HEK293 (cell line): Measurements from ENCODE around the gene FLNC.

ENCODE experiments used
- CTCF ChIP-seq: fragments of 450-650 bp; formaldehyde crosslinking; IDR thresholded peaks from 2 replicates; pipeline ENCODE4 v1.5.1; 2016; ENCODE audit warnings: missing biosample characterization, missing genetic modification characterization
- PRDM10 ChIP-seq: fragments of 450-650 bp; formaldehyde crosslinking; IDR thresholded peaks from 2 replicates; pipeline ENCODE4 v1.5.1; 2016; ENCODE audit warnings: missing biosample characterization, missing genetic modification characterization
- YY1 ChIP-seq: fragments of 450-650 bp; formaldehyde crosslinking; IDR thresholded peaks from 2 replicates; pipeline ENCODE4 v1.5.1; 2018; ENCODE audit warnings: missing biosample characterization, missing genetic modification characterization
- ZBTB10 ChIP-seq: fragments of 450-650 bp; formaldehyde crosslinking; IDR thresholded peaks from 2 replicates; pipeline ENCODE4 v1.5.1; 2016; ENCODE audit warnings: missing biosample characterization, missing genetic modification characterization
- ZNF146 ChIP-seq: fragments of 450-650 bp; formaldehyde crosslinking; IDR thresholded peaks from 2 replicates; pipeline ENCODE4 v1.5.1; 2016; ENCODE audit warnings: missing biosample characterization, missing genetic modification characterization
- ZNF214 ChIP-seq: fragments of 450-650 bp; formaldehyde crosslinking; IDR thresholded peaks from 2 replicates; pipeline ENCODE4 v1.5.1; 2017; ENCODE audit warnings: missing biosample characterization, mild to moderate bottlenecking, missing genetic modification characterization, borderline replicate concordance
- ZNF274 ChIP-seq, 2 experiments: fragments of 200-500 bp in 1 of 2; fragments of 450-650 bp in 1 of 2; sonication (Bioruptor generic) in 1 of 2; formaldehyde crosslinking in 1 of 2; IDR thresholded peaks; 2 replicates each; pipeline versions ENCODE4 v1.5.1 to v1.6.1; 2014 to 2016; ENCODE audit warnings: borderline replicate concordance in 1 of 2, inconsistent platforms in 1 of 2, low read length in 1 of 2, missing biosample characterization in 1 of 2, missing genetic modification characterization in 1 of 2
- ZNF280D ChIP-seq: fragments of 450-650 bp; formaldehyde crosslinking; IDR thresholded peaks from 2 replicates; pipeline ENCODE4 v1.5.1; 2016; ENCODE audit warnings: missing biosample characterization, missing genetic modification characterization
- ZNF398 ChIP-seq: fragments of 450-650 bp; formaldehyde crosslinking; IDR thresholded peaks from 2 replicates; pipeline ENCODE4 v1.5.1; 2017; ENCODE audit warnings: missing biosample characterization, missing genetic modification characterization
- ZNF423 ChIP-seq: fragments of 450-650 bp; formaldehyde crosslinking; IDR thresholded peaks from 2 replicates; pipeline ENCODE4 v1.5.1; 2016; ENCODE audit warnings: missing biosample characterization, missing genetic modification characterization
- ZNF529 ChIP-seq: fragments of 450-650 bp; formaldehyde crosslinking; IDR thresholded peaks from 2 replicates; pipeline ENCODE4 v1.5.1; 2017; ENCODE audit warnings: missing genetic modification characterization, missing biosample characterization; ENCODE audit not compliant: insufficient replicate concordance
- ZNF610 ChIP-seq: fragments of 450-650 bp; formaldehyde crosslinking; IDR thresholded peaks from 2 replicates; pipeline ENCODE4 v1.5.1; 2016; ENCODE audit warnings: missing biosample characterization, missing genetic modification characterization, borderline replicate concordance
- ZNF777 ChIP-seq: fragments of 450-650 bp; formaldehyde crosslinking; IDR thresholded peaks from 2 replicates; pipeline ENCODE4 v1.5.1; 2017; ENCODE audit warnings: missing biosample characterization, missing genetic modification characterization, borderline replicate concordance
- ZNF792 ChIP-seq: fragments of 450-650 bp; formaldehyde crosslinking; IDR thresholded peaks from 2 replicates; pipeline ENCODE4 v1.5.1; 2016; ENCODE audit warnings: missing biosample characterization, missing genetic modification characterization

- TF ChIP-seq ZNF610 (tag by site-specific recombination) (no peak), ZNF792 (tag by site-specific recombination) (no peak), ZNF398 (no peak), ZNF529 (tag by site-specific recombination) (no peak), YY1 (tag by site-specific recombination) (no peak), ZNF274 (IDR thresholded peaks at IDR 0.05; ENCODE audit: low read length) (no peak), ZNF274 (tag by site-specific recombination; IDR thresholded peaks at IDR 0.05; ENCODE audit: borderline replicate concordance) (no peak), PRDM10 (tag by site-specific recombination) (no peak), ZNF214 (tag by site-specific recombination) (no peak), ZNF777 (no peak), ZNF146 (tag by site-specific recombination) (no peak), CTCF (tag by site-specific recombination) (no peak), ZNF423 (tag by site-specific recombination) (no peak), ZBTB10 (tag by site-specific recombination) (no peak), ZNF280D (tag by site-specific recombination) (no peak)
Measured at GRCh38 chr7:128903621-128904361, 73.6 kb downstream of the FLNC start.
